G401.6 (cell line): Measurements from ENCODE around the gene PLCB1.
"Not testable (repeated sequence)": the region's sequence is repeated elsewhere in the genome, so short reads cannot be mapped to it uniquely, and the experiment has no call there.

Experiments
- FAIRE-seq: peaks from 2 replicates; lab custom pipeline; 2012; peaks lifted over from hg19 to GRCh38; lab: Jason Lieb, UNC

Gene PLCB1

GRCh38 chr20:8370774-8371173, 238.7 kb downstream of the PLCB1 start:
- no peak for FAIRE-seq

- no peak for FAIRE-seq
Observed at GRCh38 chr20:8372824-8373380, 240.8 kb downstream of the PLCB1 start.

- FAIRE-seq: no peak
Observed at GRCh38 chr20:8373579-8373978, 241.5 kb downstream of the PLCB1 start.

DNA sequence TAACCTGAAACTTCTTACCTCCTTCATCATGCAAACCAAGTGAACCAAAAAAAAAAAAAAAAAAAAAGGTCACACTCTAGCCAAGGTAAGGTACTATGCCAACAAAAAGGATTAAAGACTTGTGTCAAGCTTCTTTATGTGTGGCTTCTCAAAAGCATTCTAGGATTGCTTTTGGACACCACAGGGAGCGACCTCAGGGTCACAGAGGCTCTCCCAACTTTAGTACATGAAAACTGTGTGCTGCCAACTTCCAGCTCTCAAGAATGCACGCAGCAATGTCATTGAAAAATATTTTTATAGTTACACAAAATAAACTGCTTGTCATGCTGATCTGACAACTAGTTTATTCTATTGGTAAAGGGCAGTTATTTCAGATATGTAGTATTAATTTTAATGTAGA, 243.8 kb downstream of the PLCB1 start:
- FAIRE-seq: no peak

- FAIRE-seq: no peak
Observed at GRCh38 chr20:8376940-8377339, 244.9 kb downstream of the PLCB1 start.

- not testable (repeated sequence) for FAIRE-seq
Observed at GRCh38 chr20:8379125-8379524, 247.1 kb downstream of the PLCB1 start.

- FAIRE-seq: no peak
Observed at GRCh38 chr20:8385247-8385646, 253.2 kb downstream of the PLCB1 start.

- FAIRE-seq: no peak
Observed at GRCh38 chr20:8386991-8387390, 254.9 kb downstream of the PLCB1 start.

GRCh38 chr20:8388141-8388540, 256.1 kb downstream of the PLCB1 start:
- no peak for FAIRE-seq

DNA sequence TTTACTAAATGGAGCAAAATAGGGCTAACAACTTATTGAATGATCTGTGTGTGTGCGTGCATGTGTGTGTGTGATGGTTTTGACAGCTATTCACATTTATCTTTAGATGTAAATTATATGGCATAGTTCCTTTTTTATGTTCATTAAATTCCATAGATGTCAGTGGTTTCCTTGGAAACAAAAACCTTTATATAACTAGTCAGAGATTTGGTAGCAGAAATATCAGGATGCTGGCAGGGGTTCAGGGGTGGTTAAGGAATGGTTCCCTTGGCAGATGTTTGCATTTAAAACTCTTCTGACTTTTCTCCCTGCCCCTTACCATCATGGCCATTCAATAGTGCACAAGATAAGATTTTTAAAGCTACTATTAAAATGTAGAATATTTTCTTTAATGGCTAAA, 256.6 kb downstream of the PLCB1 start:
- FAIRE-seq: no peak

GRCh38 chr20:8389381-8390036, 257.4 kb downstream of the PLCB1 start:
- no peak for FAIRE-seq

DNA sequence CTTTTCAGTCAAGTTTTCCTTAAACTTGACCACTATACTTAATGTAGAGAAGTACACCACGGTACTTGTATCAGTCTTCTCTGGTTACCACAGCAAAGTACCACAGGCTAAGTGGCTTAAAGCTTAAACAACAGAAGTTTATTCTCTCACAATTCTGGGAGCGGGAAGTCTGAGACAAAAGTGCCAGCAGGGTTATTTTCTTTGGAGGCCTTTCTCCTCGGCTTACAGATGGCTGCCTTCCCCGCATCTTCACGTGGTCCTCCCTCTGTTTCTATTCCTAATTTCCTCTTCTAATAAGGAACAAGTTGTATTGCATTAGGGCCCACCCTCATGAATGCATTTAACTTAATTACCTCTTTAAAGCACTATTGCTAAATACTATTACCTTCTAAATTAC, 258.0 kb downstream of the PLCB1 start:
- FAIRE-seq: no peak

- no peak for FAIRE-seq
Observed at GRCh38 chr20:8390500-8390899, 258.4 kb downstream of the PLCB1 start.

- FAIRE-seq: no peak
Observed at GRCh38 chr20:8393381-8393780, 261.3 kb downstream of the PLCB1 start.

DNA sequence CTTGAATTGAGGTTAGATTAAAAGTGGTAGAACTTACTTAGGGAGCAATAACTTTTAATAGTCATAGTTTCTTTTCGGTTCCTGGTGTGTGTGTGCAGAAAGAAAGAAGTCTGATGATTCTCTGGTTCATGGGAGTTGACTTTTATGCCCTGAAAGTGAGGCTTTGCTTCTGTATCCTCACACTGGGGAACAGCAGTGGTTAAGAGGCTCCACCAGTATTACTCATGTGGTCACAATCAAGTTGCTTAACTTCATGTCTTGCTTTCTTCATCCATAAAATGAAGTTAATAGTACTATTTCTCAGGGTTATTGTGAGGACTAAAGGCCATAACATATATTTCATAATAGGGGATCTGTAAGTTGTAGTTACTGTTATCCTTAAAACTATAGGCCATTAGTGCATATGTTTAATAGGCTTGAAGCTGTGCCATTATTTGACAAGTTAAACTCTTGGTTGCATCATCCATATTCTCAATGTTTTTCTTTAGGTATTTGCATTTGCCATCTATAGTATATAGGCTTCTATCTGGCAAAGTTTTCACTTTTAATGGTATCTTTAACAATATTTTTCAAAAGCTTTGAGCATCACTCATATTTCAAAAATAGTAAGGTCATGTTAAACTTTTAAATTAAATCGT, 262.4 kb downstream of the PLCB1 start:
- FAIRE-seq: no peak

DNA sequence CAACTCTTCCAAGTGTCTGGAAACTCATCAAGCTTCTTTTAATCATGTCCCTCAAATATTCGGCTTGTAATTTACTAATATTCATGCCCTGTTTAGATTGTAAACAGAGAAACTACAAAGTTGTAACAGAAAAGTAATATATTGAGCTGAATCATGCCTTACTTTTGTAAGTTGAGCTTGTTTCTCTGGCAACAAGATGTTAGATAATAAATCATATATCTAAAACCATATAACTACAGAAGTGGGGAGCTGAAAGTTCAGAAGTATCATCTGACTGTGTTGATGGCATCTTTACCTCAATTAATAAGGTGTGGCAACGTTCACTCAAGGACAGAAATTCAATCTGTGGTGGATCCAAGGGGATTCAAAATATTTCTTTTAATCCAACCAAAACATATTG, 263.9 kb downstream of the PLCB1 start:
- no peak for FAIRE-seq

DNA sequence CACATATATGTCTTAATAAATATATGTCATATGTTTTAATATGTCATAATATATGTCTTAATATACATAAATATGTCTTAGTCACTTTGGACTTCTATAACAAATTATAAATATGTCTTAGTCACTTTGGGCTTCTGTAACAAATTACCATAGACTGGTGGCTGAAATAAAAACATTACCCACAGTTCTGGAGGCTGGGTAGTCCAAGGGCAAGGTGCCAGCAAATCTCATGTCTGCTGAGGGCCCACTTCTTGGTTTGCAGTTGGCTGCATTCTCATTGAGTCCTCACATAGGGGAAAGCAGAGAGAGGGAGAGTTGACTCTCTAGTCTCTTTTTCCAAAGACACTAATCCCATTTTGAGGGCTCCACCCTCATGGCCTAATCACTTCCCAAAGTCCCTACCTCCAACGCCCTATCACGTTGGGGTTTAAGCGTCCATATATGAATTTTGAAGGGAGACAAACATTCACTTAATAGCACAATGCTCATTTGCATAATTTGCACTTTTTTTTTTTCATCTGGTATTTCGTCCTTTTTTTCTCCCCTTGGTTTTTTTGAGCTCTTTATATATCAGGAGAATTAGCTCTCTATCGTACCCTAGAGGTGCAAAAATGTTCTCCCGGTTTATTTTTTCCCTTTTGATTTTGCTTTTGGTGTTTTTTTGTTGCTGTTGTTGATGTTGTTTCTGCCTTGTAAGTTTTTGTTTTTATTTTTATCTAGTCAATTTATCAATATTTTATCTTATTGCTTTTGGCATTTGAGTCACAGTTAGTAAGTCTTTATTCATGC, 266.4 kb downstream of the PLCB1 start:
- no peak for FAIRE-seq

DNA sequence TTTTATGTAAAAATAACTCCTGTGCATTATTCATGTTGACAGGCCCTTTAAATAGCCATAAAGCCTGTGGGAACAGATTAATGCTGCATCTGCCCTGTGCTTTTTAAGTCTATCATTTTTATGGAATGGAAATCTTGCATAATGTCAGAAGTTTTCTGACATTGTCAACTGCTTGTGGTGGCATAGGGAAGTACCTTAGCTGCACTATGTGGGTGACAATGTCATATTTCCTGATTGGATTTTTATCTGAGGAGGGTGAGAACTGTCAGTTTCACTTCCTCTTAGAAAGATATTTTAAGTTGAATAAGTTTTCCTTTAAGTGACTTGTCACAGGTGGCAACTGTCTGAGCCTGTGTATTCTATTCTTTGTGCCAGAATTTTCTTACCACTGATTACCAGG, 267.9 kb downstream of the PLCB1 start:
- no peak for FAIRE-seq

- no peak for FAIRE-seq
Observed at GRCh38 chr20:8400486-8400885, 268.4 kb downstream of the PLCB1 start.

DNA sequence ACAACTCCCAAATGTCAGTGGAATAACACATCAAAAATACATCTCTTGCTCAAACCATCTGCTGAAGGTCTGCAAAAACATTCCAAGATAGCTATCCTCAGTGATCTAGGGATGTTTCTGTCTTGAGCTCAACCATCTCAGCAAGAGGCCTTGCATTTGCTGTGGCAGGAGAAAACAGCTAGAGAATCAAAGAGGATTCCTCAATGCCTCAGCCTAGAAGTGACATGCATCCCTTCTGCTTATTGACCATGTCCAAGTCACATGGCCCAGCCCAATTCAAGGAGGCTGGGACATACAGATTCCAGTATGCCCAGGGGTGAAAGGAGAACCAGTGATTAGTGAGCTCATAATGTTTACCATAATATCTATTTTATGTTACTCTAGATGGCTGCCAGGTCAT, 269.5 kb downstream of the PLCB1 start:
- FAIRE-seq: no peak

GRCh38 chr20:8402798-8403197, 270.7 kb downstream of the PLCB1 start:
- FAIRE-seq: no peak

DNA sequence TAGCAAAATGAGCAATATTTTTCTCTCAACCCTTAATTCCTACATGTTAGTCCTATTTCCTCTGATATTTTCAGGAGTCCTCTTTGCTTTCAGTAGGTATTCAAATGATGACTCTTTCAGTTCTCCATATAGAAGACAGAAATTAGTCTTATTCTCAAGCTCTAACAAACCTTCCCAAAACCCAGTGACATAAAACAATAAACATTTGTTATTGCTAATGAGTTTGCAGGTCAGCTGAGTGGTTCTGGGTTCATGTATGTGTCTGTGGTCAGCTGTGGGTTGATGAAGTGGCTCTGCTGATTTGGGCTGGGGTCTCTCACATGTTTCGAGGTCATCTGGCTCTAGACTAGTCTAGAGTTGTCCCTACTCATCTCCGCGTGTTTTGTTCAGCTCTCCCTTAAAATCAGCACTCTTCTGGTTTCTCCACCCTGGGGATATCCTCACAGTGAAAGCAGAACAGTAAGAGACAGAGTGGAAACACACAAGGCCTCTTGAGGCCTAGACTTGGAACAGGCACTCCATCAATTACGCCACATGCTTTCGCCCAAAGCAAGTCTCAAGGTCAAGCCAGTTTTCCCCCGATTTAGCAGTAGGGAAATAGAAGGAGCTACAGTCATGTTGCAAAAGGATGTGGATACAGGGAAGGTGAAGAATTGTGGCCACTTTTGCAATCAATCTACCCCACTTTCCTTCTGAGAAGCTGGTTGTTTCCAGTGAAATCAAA, 273.0 kb downstream of the PLCB1 start:
- no peak for FAIRE-seq

GRCh38 chr20:8406391-8406790, 274.3 kb downstream of the PLCB1 start:
- FAIRE-seq: no peak
